Right lobe of liver (tissue), 6 donors: ENCODE data around the gene RALBP1. TPM values are rescaled to one million over a fixed set of nuclear protein-coding genes. Genes with fewer than 3 reads are reported as not detected.
A peak's percentile ranks its signal among the peaks of the same experiment; 100 is the strongest.

Experiments used
- ATAC-seq, 4 donors: fragments of 200-7000 bp; cut with Tn5 transposase; one replicate each; pipeline ENCODE4 v1.9.1; 2020; ENCODE audit warnings: mild to moderate bottlenecking in 4 of 4, moderate library complexity in 4 of 4
- DNase-seq, 3 donors: peaks; one replicate each; pipeline ENCODE4 v3.0.0-alpha.2; 2020
- H3K27ac ChIP-seq, 3 donors: fragments of 200-600 bp; one replicate each; pipeline ENCODE4 v1.8.0; 2022
- H3K27me3 ChIP-seq, 2 donors: fragments of 200-600 bp; one replicate each; pipeline ENCODE4 v1.8.0; 2022
- H3K36me3 ChIP-seq, 4 donors: fragments of 200-600 bp; sonication (generic) in 1 of 4; one replicate each; pipeline versions ENCODE4 v1.5.1 to v1.8.0; 2017 to 2022; ENCODE audit warnings: control low read depth in 1 of 4
- H3K4me1 ChIP-seq, 4 donors: fragments of 200-600 bp; sonication (generic) in 1 of 4; one replicate each; pipeline versions ENCODE4 v1.5.1 to v1.8.0; 2017 to 2022; ENCODE audit warnings: control low read depth in 1 of 4
- H3K4me3 ChIP-seq, 3 donors: fragments of 200-600 bp; one replicate each; pipeline ENCODE4 v1.8.0; 2022
- H3K9me3 ChIP-seq, 4 donors: fragments of 200-600 bp; sonication (generic) in 1 of 4; one replicate each; pipeline versions ENCODE4 v1.5.1 to v1.8.0; 2017 to 2022; ENCODE audit warnings: control low read depth in 1 of 4
- POLR2A ChIP-seq: fragments of 450-650 bp; IDR thresholded peaks from one replicate; pipeline ENCODE4 v1.6.1; 2017; ENCODE audit warnings: antibody characterized with exemption, mild to moderate bottlenecking
- WGBS: methylation state at CpG from one replicate; pipeline ENCODE4 v1.1.6; 2018; ENCODE audit warnings: low coverage, low lambda C conversion rate; ENCODE audit not compliant: insufficient coverage; ENCODE audit errors: missing lambda C conversion rate; 5-methylcytosine and 5-hydroxymethylcytosine counted together
- intact Hi-C, 2 donors: fragments of 100-400 bp; cut with DNase I; formaldehyde crosslinking; loops; one replicate each; pipeline versions ENCODE4 v1.11.2 to v1.14.1; 2022
- total RNA-seq, 6 experiments: library from RNA; depleted of rRNA in 2 of 6; stranded (reverse); fragments of >200 nt in 2 of 6; fragmentation: NEBNext Ultra II Directional in 3 of 6; extraction: Animal tissue kit (Norgen Biotek cat#: 25700) in 3 of 6; gene quantifications; one replicate each; pipeline versions ENCODE4 v1.1.0 to v1.2.4, GENCODE V29; 2016 to 2023
- TF ChIP-seq, protein P1 (sequence below), 4 donors: fragments of 200-600 bp in 3 of 4; fragments of 450-650 bp in 1 of 4; IDR thresholded peaks; one replicate each; pipeline versions ENCODE4 v1.5.1 to v1.8.0; 2016 to 2022; ENCODE audit warnings: antibody characterized with exemption in 4 of 4, mild to moderate bottlenecking in 2 of 4
- donor health status: DM: no; HTN: yes; CAD: no.
- donor health status: DM: no; HTN: no; CAD: no.
- donor health status: DM: no; HTN: no; CAD: no.
- donor health status: DM: no; HTN: yes; CAD: no.
- donor health status: DM: no; HTN: yes; CAD: no.

Gene RALBP1
- total RNA-seq, 6 experiments from 2014 or later: 16.3 to 35.9 (median 21.5) TPM

DNA sequence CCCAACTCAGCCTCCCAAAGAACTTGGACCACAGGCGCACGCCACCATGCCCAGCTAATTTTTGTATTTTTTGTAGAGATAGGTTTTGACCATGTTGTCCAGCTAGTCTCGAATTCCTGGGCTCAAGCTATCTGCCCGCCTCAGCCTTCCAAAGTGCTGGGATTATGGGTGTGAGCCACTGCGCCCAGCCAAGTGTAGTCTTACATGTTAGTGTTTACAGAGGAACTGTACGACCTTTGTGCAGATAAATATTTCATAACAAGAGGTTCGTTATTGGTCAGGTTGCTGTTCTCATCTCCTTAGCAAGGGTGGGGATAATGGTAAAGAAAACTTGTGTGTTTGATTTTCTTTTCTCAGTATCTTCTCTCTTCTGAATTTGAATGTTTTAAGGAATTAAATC, 46.5 kb downstream of the RALBP1 start:
- TF ChIP-seq POLR2A: no peak
- TF ChIP-seq, protein P1, sequence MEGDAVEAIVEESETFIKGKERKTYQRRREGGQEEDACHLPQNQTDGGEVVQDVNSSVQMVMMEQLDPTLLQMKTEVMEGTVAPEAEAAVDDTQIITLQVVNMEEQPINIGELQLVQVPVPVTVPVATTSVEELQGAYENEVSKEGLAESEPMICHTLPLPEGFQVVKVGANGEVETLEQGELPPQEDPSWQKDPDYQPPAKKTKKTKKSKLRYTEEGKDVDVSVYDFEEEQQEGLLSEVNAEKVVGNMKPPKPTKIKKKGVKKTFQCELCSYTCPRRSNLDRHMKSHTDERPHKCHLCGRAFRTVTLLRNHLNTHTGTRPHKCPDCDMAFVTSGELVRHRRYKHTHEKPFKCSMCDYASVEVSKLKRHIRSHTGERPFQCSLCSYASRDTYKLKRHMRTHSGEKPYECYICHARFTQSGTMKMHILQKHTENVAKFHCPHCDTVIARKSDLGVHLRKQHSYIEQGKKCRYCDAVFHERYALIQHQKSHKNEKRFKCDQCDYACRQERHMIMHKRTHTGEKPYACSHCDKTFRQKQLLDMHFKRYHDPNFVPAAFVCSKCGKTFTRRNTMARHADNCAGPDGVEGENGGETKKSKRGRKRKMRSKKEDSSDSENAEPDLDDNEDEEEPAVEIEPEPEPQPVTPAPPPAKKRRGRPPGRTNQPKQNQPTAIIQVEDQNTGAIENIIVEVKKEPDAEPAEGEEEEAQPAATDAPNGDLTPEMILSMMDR (IDR thresholded peaks at IDR 0.05): no peak
- intact Hi-C loops: no loop called here
- ATAC-seq (peak in 2 of 4 donors; percentile 20 to 50), DNase-seq (no peak)
- H3K9me3 ChIP-seq: no peaks in the 10 kb centered on the region
- H3K4me3 ChIP-seq: no peak overlapping the region
- H3K4me1 ChIP-seq: no peaks in the 10 kb centered on the region
- no peak overlapping the region for H3K27ac ChIP-seq
- 64% methylated on average over 7 of the region's 7 CpGs for WGBS
- H3K27me3 ChIP-seq: no peaks in the 10 kb centered on the region
- peaks cover 0 to 2% (median 0%) of the 10 kb centered on the region in 4 donors for H3K36me3 ChIP-seq

DNA sequence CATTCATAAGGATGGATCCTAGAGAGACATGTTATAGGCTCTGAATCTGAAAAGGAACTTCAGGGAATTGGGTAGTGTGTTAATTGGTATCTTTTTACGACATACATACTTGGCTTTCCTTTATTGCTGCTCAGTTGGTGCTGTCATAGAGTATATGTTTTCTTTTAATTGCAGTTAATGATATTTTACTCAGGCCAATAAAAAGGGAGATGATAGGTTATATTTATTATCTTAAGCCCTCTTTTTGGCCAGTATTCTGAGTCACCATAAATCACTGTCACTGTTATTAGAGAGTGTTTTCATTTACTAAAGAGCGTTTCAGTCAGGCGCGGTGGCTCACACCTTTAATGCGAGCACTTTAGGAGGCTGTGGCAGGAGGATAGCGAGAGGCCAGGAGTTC, 47.6 kb downstream of the RALBP1 start:
- TF ChIP-seq, protein P1 (IDR thresholded peaks at IDR 0.05): no peak
- TF ChIP-seq POLR2A: no peak
- no peaks in the 10 kb centered on the region for H3K36me3 ChIP-seq
- no peak for ATAC-seq
- H3K27me3 ChIP-seq: no peaks in the 10 kb centered on the region
- H3K27ac ChIP-seq: no peak overlapping the region
- no peaks in the 10 kb centered on the region for H3K9me3 ChIP-seq
- DNase-seq: no peak
- H3K4me1 ChIP-seq: no peaks in the 10 kb centered on the region
- 87% methylated on average over 6 of the region's 6 CpGs for WGBS
- H3K4me3 ChIP-seq: no peak overlapping the region
- intact Hi-C loops: no loop called here

DNA sequence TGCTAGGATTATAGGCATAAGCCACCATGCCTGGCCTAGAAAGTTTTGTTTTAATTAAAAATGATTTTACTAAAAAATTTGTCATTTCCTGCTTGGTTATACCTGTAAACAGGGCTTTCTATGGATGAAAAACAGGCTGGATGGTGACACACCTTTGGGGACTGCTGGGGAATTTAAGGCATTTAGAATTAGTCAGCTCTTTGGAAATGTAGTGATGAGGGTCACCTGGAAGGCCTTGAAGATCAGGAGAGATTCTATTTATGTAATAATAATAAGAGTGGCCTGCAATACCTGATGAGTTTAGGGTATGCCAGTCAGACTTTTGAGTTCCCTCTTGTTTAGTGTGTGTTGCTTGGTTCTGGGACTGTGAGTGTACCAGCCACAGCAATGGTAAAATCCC, 51.1 kb downstream of the RALBP1 start:
- no peak for DNase-seq
- no peaks in the 10 kb centered on the region for H3K4me1 ChIP-seq
- no peak overlapping the region for H3K4me3 ChIP-seq
- intact Hi-C loops: no loop called here
- TF ChIP-seq, protein P1 (IDR thresholded peaks at IDR 0.05): no peak
- TF ChIP-seq POLR2A: no peak
- H3K27ac ChIP-seq: no peak overlapping the region
- ATAC-seq: no peak
- peaks cover 0 to 1% (median 0%) of the 10 kb centered on the region in 4 donors for H3K36me3 ChIP-seq
- H3K9me3 ChIP-seq: no peaks in the 10 kb centered on the region
- no peaks in the 10 kb centered on the region for H3K27me3 ChIP-seq

DNA sequence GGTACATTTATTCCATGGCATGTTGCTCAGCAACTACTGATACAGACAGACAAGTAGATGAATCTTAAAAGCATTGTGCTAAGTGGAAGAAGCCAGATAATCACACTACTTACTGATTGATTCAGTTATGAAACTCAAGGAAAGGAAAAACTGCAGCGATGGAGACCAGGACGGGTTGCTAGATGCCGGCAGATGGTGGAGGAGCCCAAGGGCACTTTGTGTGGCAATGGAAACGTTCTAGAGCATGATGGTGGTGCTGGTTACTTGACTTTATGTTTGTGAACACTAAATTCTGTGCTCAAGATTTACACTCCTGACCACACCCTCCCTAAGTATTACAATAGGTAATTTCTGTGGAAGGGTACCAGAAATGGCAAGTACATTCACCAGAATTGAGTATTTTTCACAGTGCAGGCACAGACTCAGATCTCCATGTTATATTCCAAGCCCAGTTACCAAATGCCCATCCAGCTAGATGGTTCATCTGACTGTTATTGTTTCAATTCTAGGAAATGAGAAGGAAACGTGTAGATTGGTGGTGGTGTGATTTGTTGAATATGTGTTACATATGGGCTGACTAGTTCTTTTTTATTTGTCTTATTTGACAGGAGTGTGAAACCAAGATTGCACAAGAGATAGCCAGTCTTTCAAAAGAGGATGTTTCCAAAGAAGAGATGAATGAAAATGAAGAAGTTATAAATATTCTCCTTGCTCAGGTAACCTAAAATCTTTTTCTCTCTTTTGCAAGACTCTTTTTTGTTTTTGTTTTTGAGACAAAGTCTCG, 55.1 kb downstream of the RALBP1 start:
- Histone ChIP-seq H3K36me3 (peaks cover 0 to 27% (median 3%) of the 10 kb centered on the region in 4 donors), H3K27ac (no peak overlapping the region), H3K27me3 (no peaks in the 10 kb centered on the region), H3K9me3 (no peaks in the 10 kb centered on the region), H3K4me1 (no peaks in the 10 kb centered on the region), H3K4me3 (no peak overlapping the region)
- ATAC-seq (peak in 3 of 4 donors; percentile 21 to 54 (median 36)), DNase-seq (no peak)
- no peak for TF ChIP-seq POLR2A
- TF ChIP-seq, protein P1 (IDR thresholded peaks at IDR 0.05): no peak
- 77% methylated on average over 6 of the region's 6 CpGs for WGBS
- intact Hi-C loops: no loop called here
